SK-N-SH (cell line): Measurements from ENCODE around the gene FOXR1. TPM values are rescaled to one million over a fixed set of nuclear protein-coding genes. Genes with fewer than 3 reads are reported as not detected.
"Not testable (repeated sequence)": the region's sequence is repeated elsewhere in the genome, so short reads cannot be mapped to it uniquely, and the experiment has no call there.

ENCODE experiments used
- CTCF ChIA-PET: fragments of 300-600, 350-600 bp; formaldehyde crosslinking; extraction: SDS; loops from one replicate; lab custom pipeline; 2021; lab: Yijun Ruan, JAX
- POLR2A ChIA-PET: fragments of 350-600 bp; sonication (Branson Sonifier 250); formaldehyde crosslinking; extraction: SDS; loops from one replicate; lab custom pipeline; 2020; ENCODE audit warnings: antibody characterized with exemption, inconsistent platforms; lab: Yijun Ruan, JAX
- DNase-seq: peaks from one replicate; pipeline ENCODE4 v3.0.0; 2012
- H2AFZ ChIP-seq: fragments of 200-600 bp; sonication (generic); 2 replicates; pipeline ENCODE4 v1.8.1; 2016; ENCODE audit warnings: antibody characterized with exemption, mild to moderate bottlenecking, low read depth
- H3F3A ChIP-seq: fragments of 200-600 bp; sonication (generic); replicated peaks from 2 replicates; pipeline ENCODE3; 2016; ENCODE audit warnings: antibody characterized with exemption, mild to moderate bottlenecking; ENCODE audit not compliant: insufficient read depth
- H3K27ac ChIP-seq, 2 experiments: fragments of 200-500 bp in 1 of 2; fragments of 200-600 bp in 1 of 2; sonication (Bioruptor generic) in 1 of 2; sonication (generic), shearing (Covaris generic) in 1 of 2; 2 replicates each; pipeline versions ENCODE4 v1.5.1 to v1.6.1; 2014 to 2016; ENCODE audit warnings: low read depth in 2 of 2, inconsistent platforms in 1 of 2, low read length in 1 of 2, mild to moderate bottlenecking in 1 of 2, mixed read lengths in 1 of 2
- H3K27me3 ChIP-seq: fragments of 200-600 bp; sonication (generic), shearing (Covaris generic); 2 replicates; pipeline ENCODE4 v1.6.1; 2016; ENCODE audit warnings: mixed run types; ENCODE audit not compliant: insufficient read depth
- H3K36me3 ChIP-seq, 2 experiments: fragments of 200-500 bp in 1 of 2; fragments of 200-600 bp in 1 of 2; sonication (Bioruptor generic) in 1 of 2; sonication (generic) in 1 of 2; replicated peaks in 1 of 2; 2 replicates each; pipeline versions ENCODE3 to v1.5.1; 2014 to 2016; ENCODE audit warnings: low read length in 1 of 2, mild to moderate bottlenecking in 1 of 2; ENCODE audit not compliant: insufficient read depth in 2 of 2, control insufficient read depth in 1 of 2
- H3K4me1 ChIP-seq, 2 experiments: fragments of 200-500 bp in 1 of 2; fragments of 200-600 bp in 1 of 2; sonication (Bioruptor generic) in 1 of 2; sonication (generic), shearing (Covaris generic) in 1 of 2; 2 replicates each; pipeline versions ENCODE4 v1.5.1 to v1.6.1; 2014 to 2016; ENCODE audit warnings: low read depth in 1 of 2, low read length in 1 of 2, mixed run types in 1 of 2; ENCODE audit not compliant: insufficient read depth in 2 of 2, control insufficient read depth in 1 of 2
- H3K4me2 ChIP-seq: fragments of 200-600 bp; sonication (generic), shearing (Covaris generic); 2 replicates; pipeline ENCODE4 v1.6.1; 2017; ENCODE audit warnings: mixed run types
- H3K4me3 ChIP-seq, 2 experiments: fragments of 200-500 bp in 1 of 2; fragments of 200-600 bp in 1 of 2; sonication (Bioruptor generic) in 1 of 2; sonication (generic), shearing (Covaris generic) in 1 of 2; 2 replicates each; pipeline versions ENCODE4 v1.5.1 to v1.8.1; 2014 to 2016; ENCODE audit warnings: low read depth in 2 of 2, inconsistent platforms in 1 of 2, low read length in 1 of 2, mild to moderate bottlenecking in 1 of 2, mixed read lengths in 1 of 2, moderate library complexity in 1 of 2
- H3K79me2 ChIP-seq: fragments of 200-600 bp; sonication (generic); 2 replicates; pipeline ENCODE4 v1.8.1; 2017; ENCODE audit warnings: mild to moderate bottlenecking; ENCODE audit not compliant: insufficient read depth
- H3K9ac ChIP-seq: fragments of 200-600 bp; sonication (generic); 2 replicates; pipeline ENCODE4 v1.6.1; 2017; ENCODE audit warnings: mixed run types
- H3K9me2 ChIP-seq: fragments of 200-600 bp; sonication (generic); 2 replicates; pipeline ENCODE4 v1.6.1; 2017; ENCODE audit warnings: mixed run types
- H3K9me3 ChIP-seq: fragments of 200-600 bp; sonication (generic); 2 replicates; pipeline ENCODE4 v1.6.1; 2017; ENCODE audit warnings: mixed run types, mild to moderate bottlenecking, moderate library complexity
- H4K20me1 ChIP-seq: fragments of 200-600 bp; sonication (generic); 2 replicates; pipeline ENCODE4 v1.6.1; 2017; ENCODE audit warnings: mild to moderate bottlenecking, mixed run types; ENCODE audit not compliant: insufficient read depth
- CHD2 ChIP-seq: fragments of 150-350 bp; IDR thresholded peaks from 2 replicates; pipeline ENCODE4 v1.6.1; 2018; ENCODE audit warnings: low read length; ENCODE audit not compliant: partially characterized antibody
- EP300 ChIP-seq, 2 experiments: IDR thresholded peaks; 2 replicates each; pipeline versions ENCODE4 v1.4.0 to v1.6.1; 2012; ENCODE audit warnings: borderline replicate concordance in 1 of 2, low read depth in 1 of 2, low read length in 1 of 2
- EZH2phosphoT487 ChIP-seq: fragments of 200-600 bp; sonication (generic); IDR thresholded peaks from 2 replicates; pipeline ENCODE4 v1.6.1; 2017; ENCODE audit warnings: low read depth, mixed run types, mild to moderate bottlenecking, antibody characterized with exemption, moderate library complexity, borderline replicate concordance
- FOSL2 ChIP-seq: IDR thresholded peaks from 2 replicates; pipeline ENCODE4 v1.4.0; 2012; ENCODE audit warnings: low read depth, mild to moderate bottlenecking, moderate library complexity, borderline replicate concordance
- GABPA ChIP-seq: IDR thresholded peaks from 2 replicates; pipeline ENCODE4 v1.4.0; 2012; ENCODE audit warnings: low read depth, mild to moderate bottlenecking
- JUND ChIP-seq: IDR thresholded peaks from 2 replicates; pipeline ENCODE4 v1.4.0; 2012
- MXI1 ChIP-seq: IDR thresholded peaks from 2 replicates; pipeline ENCODE4 v1.6.1; 2012; ENCODE audit warnings: mild to moderate bottlenecking, low read depth, low read length, improper control_type of control experiment
- NFIC ChIP-seq: IDR thresholded peaks from 2 replicates; pipeline ENCODE4 v1.4.0; 2012; ENCODE audit warnings: borderline replicate concordance
- PBX3 ChIP-seq: IDR thresholded peaks from 2 replicates; pipeline ENCODE4; 2012
- POLR2AphosphoS5 ChIP-seq: IDR thresholded peaks from 2 replicates; pipeline ENCODE4 v1.6.1; 2012; ENCODE audit warnings: low read depth, low read length
- RAD21 ChIP-seq: IDR thresholded peaks from 2 replicates; pipeline ENCODE4 v1.6.1; 2012; ENCODE audit warnings: mild to moderate bottlenecking, low read length
- RFX5 ChIP-seq: IDR thresholded peaks from 2 replicates; pipeline ENCODE4 v1.6.1; 2012; ENCODE audit warnings: mild to moderate bottlenecking, improper control_type of control experiment, low read length
- TAF1 ChIP-seq: IDR thresholded peaks from 2 replicates; pipeline ENCODE4 v1.6.1; 2012; ENCODE audit warnings: low read depth, mild to moderate bottlenecking, low read length, moderate library complexity, borderline replicate concordance
- TCF12 ChIP-seq: IDR thresholded peaks from 2 replicates; pipeline ENCODE4 v1.4.0; 2012
- USF2 ChIP-seq: fragments of 150-350 bp; IDR thresholded peaks from 2 replicates; pipeline ENCODE4 v1.6.1; 2017; ENCODE audit warnings: antibody characterized with exemption, low read length, low read depth, borderline replicate concordance
- YY1 ChIP-seq: IDR thresholded peaks from 2 replicates; pipeline ENCODE4 v1.4.0; 2012; ENCODE audit warnings: low read depth, mild to moderate bottlenecking
- WGBS: methylation state at CpG from one replicate; pipeline ENCODE4 v1.1.6; 2017; ENCODE audit warnings: low lambda C conversion rate; 5-methylcytosine and 5-hydroxymethylcytosine counted together
- polyA plus RNA-seq, 3 experiments: library from polyadenylated mRNA; depleted of rRNA; stranded (reverse); fragments of >200 nt; gene quantifications; 2 replicates each; pipeline ENCODE4 v1.2.3, GENCODE V29; 2012

FOXR1 gene
- polyA plus RNA-seq, 1 of the 3 experiments (the other 2 are of a cell fraction): not detected

DNA sequence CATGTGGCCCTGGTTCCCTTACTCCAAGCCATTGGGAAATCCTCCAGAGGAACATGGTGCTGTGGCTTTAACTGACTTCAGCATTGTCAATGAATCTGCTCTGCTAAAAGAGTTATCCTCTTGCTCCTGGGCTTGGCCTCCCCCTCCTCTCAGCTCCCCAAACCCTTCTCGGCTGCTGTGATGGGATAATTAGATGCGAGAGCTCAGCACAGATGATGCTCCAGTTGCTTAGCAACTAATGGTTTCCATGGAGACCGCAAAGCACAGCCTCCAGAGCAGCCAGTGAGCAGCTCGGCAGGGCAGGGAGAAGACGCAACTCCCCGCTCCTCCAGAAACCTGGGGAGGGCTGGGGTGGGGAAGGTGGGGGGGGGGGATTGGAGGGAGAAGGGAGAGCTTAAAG, 18.3 kb upstream of the FOXR1 start:
- H3K9ac ChIP-seq: no peak overlapping the region
- H3K4me1 ChIP-seq: peaks cover 0 to 6% of the 10 kb centered on the region in 2 experiments; a peak in 1 of 4 replicates
- no peaks in the 10 kb centered on the region for H3K9me3 ChIP-seq
- no peaks in the 10 kb centered on the region for H3K27me3 ChIP-seq
- no peaks in the 10 kb centered on the region for H3F3A ChIP-seq
- H3K9me2 ChIP-seq: no peaks in the 10 kb centered on the region
- no peaks in the 10 kb centered on the region for H4K20me1 ChIP-seq
- no peak overlapping the region for H2AFZ ChIP-seq
- TF ChIP-seq MXI1 (peak; percentile 75; the same call in 1 of the 2 replicates), FOSL2 (no peak), YY1 (no peak), EZH2phosphoT487 (no peak), RAD21 (no peak), TCF12 (no peak), RFX5 (peak; percentile 21; the same call in 1 of the 2 replicates), POLR2AphosphoS5 (no peak), CHD2 (no peak)
- DNase-seq: peak; percentile 86
- no peak overlapping the region for H3K4me2 ChIP-seq
- no peaks in the 10 kb centered on the region for H3K79me2 ChIP-seq
- POLR2A ChIA-PET: interaction anchor here (1.0 kb wide), 1 partner anchor 44 kb away, joined by 4 read pairs; no protein-coding TSS in a partner anchor
- WGBS: 11% methylated on average over 6 of the region's 6 CpGs
- no peak overlapping the region for H3K4me3 ChIP-seq
- peak overlapping the region in 1 of 2 experiments; percentile 2; a peak in 1 of 4 replicates for H3K27ac ChIP-seq
- H3K36me3 ChIP-seq: no peaks in the 10 kb centered on the region
- CTCF ChIA-PET: interaction anchor here (1.0 to 12.7 kb wide), 5 partner anchors 22 to 403 kb away, joined by 3 to 186 read pairs (median 6); partner anchors contain the start of genes BCL9L and DDX6

DNA sequence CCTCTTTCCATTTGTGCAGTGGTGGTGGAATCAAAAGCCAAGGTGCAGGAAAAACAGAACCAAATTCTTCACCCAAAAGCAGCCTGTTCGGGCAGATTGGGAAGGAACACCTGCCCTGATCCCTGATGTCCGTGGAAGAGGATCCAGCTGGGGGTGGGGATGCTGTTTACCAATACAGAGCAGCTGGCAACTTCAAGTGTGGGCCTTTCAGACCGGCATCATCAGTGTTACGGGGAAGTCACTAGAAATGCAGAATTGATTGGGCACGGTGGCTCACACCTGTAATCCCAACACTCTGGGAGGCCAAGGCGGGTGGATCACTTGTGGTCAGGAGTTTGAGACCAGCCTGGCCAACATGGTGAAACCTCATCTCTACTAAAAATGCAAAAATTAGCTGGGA, 17.6 kb upstream of the FOXR1 start:
- H3K4me2 ChIP-seq, POLR2A ChIA-PET, H3K4me3 ChIP-seq, H3K36me3 ChIP-seq, DNase-seq, H3K9me2 ChIP-seq, H2AFZ ChIP-seq, H4K20me1 ChIP-seq, H3K9ac ChIP-seq, H3K27me3 ChIP-seq, H3K9me3 ChIP-seq, H3F3A ChIP-seq, H3K79me2 ChIP-seq, H3K27ac ChIP-seq, H3K4me1 ChIP-seq: not testable (repeated sequence)
- CTCF ChIA-PET: interaction anchor here (1.2 to 12.7 kb wide), 3 partner anchors 22 to 264 kb away, joined by 6 to 186 read pairs (median 61); partner anchors contain the start of gene BCL9L
- whole genome bisulfite sequencing: 87% methylated on average over 5 of the region's 6 CpGs

DNA sequence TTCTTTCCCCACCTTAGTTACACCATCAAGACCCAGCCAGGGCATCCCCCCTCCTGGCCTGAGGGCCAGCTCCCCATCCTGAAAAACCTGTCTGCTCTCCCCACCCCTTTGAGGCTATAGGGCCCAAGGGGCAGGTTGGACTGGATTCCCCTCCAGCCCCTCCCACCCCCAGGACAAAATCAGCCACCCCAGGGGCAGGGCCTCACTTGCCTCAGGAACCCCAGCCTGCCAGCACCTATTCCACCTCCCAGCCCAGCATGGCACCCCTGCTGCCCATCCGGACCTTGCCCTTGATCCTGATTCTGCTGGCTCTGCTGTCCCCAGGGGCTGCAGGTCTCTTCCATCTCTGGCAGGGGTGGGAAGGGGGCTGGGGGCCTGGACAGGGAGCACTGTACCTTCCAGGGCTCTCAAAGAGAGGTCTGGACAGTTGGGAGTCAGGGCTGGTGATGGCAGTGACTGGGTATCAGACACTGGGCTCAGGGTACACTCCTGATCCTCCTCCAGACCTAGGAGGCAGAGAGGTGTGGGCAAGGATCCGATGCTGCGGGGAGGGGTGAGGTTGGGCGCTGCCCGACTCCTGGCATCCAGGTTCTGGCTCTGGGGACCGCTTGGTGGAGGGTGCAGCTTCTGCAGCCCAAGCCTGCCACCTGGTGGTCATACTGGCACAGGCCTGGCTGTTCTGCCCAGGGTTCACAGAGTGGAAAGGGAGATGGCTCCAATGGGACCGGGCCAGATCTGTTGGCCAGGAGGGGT, 15.3 kb upstream of the FOXR1 start, which contains the start of gene UPK2:
Gene UPK2 (plus strand): TSS at position 205 of the 753 bp plus-strand sequence. CDS start 53 bp downstream, at position 258.
- Histone ChIP-seq H3K27ac (no peak within 1 kb of the TSS), H3K9me3 (no peaks in the 10 kb centered on the region), H3K9me2 (no peaks in the 10 kb centered on the region), H3K4me3 (no peak within 1 kb of the TSS; a peak in 1 of 4 replicates), H3F3A (no peaks in the 10 kb centered on the region), H3K27me3 (no peaks in the 10 kb centered on the region), H3K4me1 (peaks cover 0 to 6% of the 10 kb centered on the region in 2 experiments; a peak in 1 of 4 replicates), H3K9ac (no peak within 1 kb of the TSS), H3K4me2 (no peak within 1 kb of the TSS), H4K20me1 (no peaks in the 10 kb centered on the region), H3K36me3 (no peaks in the 10 kb centered on the region), H2AFZ (no peak within 1 kb of the TSS), H3K79me2 (no peaks in the 10 kb centered on the region)
- WGBS: 5% methylated on average over 6 of the region's 7 CpGs
- peak; percentile 93 for DNase-seq
- ChIA-PET CTCF (interaction anchor here (0.6 to 12.7 kb wide), 31 partner anchors 8 to 361 kb away, joined by 3 to 186 read pairs (median 5); partner anchors contain the start of genes BCL9L, CENATAC, CXCR5 and DDX6), POLR2A (interaction anchor here (1.7 kb wide), 1 partner anchor 48 kb away, joined by 4 read pairs; no protein-coding TSS in a partner anchor)
- TF ChIP-seq GABPA (no peak), TAF1 (no peak), USF2 (no peak), PBX3 (no peak), NFIC (no peak), EP300 (IDR thresholded peaks at IDR 0.05; ENCODE audit: borderline replicate concordance in 1 of 2, low read depth in 1 of 2, low read length in 1 of 2) (no peak), TCF12 (no peak), JUND (no peak), RFX5 (no peak), FOSL2 (no peak), EZH2phosphoT487 (no peak)
